Measurements from ENCODE around the gene DDX20.
"Not testable (repeated sequence)": the region's sequence is repeated elsewhere in the genome, so short reads cannot be mapped to it uniquely, and the experiment has no call there.

The DDX20 gene

DNA sequence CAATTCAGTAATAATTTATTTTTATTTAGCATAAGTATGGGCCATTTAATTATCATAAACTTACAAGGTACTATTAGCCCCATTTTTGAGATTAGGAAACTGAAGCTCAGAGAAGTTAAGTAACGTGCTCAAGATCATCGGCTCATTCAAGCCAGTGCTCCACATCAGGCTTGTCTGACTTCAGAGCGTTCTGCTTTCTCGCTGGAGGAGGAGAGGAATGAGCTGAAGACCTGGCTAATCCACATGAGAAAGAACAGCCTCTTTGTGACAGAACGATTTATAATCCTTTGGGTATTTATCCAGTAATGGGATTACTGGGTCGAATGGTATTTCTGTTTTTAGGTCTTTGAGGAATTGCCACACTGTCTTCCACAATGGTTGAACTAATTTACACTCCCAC is 39.7 kb downstream of the DDX20 start:
- FAIRE-seq, result no peak

DNA sequence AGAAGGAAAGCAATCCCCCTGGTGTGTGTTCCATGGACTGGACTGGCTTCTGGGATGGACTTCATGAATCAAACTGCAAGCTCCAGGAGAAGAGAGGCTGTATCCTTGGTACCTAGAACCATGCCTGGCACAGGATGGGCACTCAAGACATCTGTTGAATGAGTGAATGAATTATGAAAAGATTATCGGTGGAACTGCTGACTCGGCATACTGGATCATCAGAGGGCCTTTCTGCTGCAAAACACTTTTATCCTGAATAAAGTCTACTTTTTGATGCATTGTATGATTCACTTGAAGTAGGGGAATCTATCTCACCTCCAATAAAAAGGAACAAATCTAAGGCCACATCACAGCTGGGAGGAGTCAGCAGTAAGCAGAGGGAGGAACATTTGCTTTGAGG is 42.9 kb downstream of the DDX20 start:
- FAIRE-seq, result no peak

DNA sequence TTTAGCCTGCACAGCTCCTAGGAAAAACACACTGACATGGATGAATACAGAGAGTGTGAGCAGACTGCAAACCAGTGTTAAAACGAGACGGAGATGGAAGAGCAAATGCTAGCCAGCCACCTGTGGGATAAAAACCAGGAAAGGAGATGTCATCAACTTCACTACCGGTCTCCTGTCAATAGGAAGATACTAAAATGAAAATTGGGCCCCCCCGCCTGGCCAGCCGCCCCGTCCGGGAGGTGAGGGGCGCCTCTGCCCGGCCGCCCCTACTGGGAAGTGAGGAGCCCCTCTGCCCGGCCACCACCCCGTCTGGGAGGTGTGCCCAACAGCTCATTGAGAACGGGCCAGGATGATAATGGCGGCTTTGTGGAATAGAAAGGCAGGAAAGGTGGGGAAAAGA is 44.0 kb downstream of the DDX20 start:
- not testable (repeated sequence) for FAIRE-seq

DNA sequence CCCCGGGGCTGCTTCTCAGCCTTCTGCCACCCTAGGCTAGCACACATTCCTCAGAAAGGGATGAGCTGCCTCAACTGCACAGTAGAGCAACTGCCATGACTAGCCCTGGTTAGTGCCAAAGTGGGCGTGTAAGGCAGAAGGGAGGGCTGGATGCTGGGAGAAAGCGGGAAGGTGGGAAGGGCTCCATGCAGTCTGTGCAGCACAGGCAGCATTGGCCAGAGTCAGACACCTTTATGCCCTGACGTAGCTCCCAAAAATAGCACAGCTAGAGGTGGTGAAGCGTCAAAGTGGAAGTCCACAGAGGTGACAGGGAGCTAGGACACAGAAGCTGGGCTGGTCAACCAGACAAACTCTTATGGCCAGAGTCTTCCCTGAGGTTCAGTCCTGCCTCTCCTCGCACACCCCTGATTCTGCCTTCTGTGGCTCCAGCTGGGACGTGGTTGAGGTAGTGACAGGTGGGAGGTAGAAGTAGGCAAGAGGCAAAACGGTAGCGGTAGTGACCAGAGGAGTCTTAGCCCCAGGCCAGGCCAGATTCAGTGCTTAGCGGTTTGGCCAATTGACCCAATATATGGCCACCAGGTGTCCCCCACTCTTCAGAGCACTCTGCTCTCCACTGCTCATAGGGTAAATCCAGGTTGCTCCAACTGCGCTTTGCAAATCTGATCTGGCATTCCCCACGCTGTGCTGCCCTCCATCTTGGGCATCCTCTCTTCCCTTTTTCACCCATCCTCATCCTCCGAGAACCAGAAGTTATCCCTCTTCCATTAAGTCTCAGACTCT is 45.6 kb downstream of the DDX20 start:
- no peak for FAIRE-seq

DNA sequence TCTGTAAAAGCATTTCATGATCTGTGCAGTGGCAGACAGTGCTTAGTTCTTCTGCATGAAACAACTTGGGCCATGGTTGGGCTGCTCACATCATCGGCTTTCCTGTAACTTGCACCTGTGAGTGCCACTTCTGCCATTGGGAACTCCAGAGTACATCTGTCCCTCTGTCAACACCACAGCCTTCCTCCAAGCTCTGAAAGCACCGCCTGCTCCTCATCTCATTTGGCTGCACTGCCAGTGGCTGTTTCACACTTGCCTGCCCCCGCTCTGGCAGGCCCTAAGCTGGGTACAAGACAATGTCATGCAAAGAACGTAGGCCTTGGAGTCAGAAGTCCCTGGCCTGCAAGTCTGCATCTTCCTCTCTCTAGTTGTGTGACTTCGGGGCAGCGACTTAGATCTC is 46.4 kb downstream of the DDX20 start:
- FAIRE-seq, result no peak

DNA sequence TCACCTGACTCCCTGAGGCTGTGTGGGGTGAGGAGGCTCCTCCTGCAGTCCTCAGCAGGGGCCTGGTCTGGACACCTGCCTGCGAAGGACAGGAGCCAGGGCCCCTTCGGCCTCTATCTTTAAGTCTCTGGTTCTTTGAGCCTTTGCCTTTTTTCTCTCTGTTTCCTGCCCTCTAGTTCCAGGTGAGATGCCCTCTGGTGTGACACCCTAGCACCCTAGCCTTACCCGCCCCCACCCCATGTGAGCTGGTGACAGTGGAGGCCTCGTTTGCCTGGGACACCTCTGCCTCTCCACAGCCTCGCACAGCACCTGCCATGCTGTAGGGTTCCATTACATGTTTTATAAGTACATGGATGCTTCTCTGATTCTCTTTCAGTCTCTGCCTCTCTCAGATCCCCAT is 47.3 kb downstream of the DDX20 start:
- FAIRE-seq, result no peak

DNA sequence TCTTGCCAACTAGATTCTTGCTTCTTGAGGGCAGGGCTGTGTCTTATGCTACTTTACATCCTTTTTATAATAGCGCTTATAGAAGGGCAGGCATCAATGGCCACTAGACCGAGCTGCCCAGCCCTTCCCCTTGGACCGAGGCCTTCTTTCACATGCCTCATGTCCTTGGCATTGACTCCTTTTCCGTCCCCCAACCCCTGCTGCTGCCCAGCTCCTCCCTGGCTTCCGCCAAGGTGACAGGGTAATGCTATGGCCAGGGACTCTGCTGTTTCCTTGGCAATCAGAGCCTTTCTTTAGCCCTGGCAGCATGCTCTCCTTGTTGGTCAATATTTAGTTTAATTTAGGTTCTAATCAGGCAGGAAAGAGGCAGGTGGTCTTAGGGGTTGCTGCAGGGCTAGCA is 48.2 kb downstream of the DDX20 start:
- no peak for FAIRE-seq

DNA sequence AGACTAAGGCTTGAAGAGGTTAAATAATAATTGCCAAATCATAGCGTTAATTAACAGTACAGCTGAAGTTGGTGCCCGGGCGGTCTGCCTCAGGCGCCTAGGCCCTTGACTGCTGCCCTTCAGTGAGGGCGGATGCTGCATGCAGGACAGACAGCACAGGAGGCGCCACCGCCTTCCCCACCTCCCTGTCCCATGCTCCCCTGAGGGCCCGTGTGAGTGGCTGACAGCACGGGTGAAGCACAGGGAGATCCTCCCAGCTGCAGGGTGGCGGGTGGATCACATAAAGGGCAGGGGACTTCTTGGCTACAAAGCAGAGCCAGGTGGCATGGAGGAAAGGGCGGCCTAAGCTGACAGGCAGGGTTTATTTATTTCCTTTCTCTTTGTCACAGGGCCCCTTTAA is 49.1 kb downstream of the DDX20 start:
- FAIRE-seq, result no peak

DNA sequence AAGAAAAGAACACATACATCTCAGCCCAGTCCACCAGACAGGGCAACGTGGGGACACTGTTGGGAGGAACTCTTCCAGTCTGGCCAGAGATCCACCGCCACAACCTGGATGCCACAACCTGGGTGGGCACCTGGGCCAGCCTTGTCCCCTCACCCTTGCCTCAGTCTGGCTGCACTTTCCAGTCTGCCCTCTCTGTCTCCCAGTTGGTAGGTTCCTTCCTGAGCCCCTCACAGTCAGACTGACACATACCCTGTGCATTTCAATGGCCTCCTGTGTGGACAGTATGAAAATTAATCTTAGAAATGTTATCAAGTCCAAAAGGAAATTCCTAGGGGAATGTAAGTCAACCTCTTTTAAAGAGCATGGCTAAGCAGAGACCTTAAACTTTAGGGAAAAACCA is 49.5 kb downstream of the DDX20 start:
- FAIRE-seq, result no peak

DNA sequence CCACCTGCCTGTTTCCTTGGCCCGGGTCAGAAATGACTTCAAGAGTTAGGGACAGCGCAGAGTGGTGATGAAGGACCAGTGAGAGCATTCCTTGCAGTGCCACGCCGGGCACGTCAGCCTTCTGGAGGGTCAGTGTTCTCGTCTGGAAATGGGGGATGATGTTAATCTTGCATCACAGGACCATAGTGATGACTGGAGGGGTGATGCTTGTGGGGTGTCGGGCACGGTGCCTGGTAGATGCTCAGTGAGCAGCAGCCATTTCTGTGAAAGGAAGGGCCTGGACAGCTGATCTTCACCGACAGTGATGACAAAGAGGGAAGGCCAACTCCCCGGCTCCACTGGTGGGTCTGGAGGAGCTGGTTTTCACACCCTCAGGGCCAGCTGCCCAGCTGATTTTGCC is 56.2 kb downstream of the DDX20 start:
- no peak for FAIRE-seq

DNA sequence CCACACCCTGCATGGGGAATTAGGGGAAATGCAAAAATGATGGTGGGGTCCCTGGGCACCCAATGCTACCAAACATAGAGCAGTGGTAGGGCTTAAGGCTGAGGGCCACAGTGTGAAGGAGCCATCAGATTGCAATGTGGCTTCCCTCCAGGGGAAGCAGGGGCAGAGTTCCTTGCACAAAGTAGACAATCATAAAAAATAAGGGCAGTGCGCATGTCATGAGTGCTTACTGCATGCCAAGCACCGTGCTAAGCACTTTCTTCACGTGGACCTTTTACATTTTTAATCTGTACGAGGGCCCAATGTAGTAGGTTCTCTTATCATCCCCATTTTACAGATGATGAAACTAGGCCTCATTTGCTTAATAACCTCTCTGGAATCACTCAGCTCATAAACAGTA is 56.6 kb downstream of the DDX20 start:
- no peak for FAIRE-seq

DNA sequence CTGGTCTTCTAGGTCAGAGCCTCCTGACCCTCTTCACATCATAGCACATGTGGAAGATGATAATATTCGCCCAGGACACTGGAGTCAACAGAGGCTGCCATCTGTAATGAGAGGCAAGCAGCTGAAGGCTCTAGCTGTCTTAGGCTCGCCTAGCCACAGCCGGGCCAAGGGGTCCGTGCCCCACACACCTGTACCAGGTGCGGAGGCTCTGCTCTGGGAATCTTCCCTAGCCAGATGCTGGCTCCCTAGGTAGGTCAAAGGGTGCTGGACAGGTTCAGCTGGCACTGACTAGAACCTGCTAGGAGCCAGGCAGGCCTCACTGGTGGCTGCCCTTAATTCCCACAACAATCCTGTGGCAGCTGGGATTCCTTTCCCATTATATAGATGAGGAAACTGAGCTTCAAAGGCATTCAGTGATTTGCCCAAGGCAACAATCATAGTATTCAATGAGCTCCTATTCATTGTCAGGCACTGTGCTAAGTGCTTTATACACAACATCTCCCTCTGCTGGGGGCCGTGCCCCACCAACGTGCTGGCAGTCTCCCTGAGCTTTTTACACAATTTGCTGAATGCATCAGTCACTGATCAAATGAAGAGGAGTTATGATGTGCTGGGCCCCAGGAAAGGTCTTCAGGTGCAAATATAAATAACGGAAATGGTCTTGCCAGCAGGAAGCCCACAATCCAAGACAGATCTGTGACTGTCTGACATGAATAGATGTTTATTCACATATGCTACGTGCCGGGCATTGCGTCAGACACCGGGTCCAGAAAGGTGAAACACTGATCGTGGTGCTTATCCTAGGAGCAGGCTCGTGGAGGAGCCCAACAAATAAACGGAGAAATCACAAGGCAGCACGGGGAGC is 58.0 kb downstream of the DDX20 start:
- FAIRE-seq, result no peak

DNA sequence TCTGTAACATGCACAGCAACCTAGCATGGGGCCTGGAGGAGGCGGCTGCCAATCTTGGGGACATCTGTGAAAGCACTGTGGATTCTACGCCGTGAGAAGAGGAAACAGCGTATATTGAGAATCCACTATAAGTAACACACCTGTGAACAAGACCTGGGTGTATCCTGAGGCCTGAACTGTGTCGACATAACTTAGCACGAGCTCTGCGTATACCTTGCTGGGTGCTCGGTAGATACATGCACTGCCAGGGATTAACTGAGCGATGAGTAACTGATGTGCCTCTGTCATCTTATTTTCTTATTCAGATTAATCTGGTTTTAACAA is 58.6 kb downstream of the DDX20 start:
- FAIRE-seq, result no peak

DNA sequence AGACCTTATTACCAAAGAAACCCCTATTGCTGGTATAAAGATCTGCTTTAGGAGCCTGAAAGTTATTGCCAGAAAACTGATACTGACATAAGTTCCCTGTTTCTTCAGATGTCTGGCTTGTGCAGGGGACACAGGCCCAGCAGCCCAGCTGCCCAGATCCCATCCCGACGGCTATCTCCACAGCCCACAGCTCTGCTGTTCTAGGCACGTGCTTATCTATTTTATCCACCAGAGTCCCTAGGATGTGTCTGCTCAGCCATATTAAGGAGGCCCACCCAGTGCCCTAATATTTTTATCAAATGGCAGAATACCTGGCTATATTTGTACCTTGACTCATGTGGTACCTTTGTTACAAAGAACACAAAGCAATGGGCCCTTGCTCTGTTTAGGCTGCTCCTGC is 58.9 kb downstream of the DDX20 start:
- FAIRE-seq, result no peak

Measured in G401.6 (cell line).